DOHH2 (cell line): Measurements from ENCODE around the gene RHBDF2.

Source experiments
- CTCF ChIP-seq: fragments of 200-600 bp; sonication (generic); IDR thresholded peaks from one replicate; pipeline ENCODE4 v1.5.1; 2014; ENCODE audit warnings: antibody characterized with exemption, mild to moderate bottlenecking, low read depth, low read length; ENCODE audit not compliant: poor library complexity, severe bottlenecking
- EZH2phosphoT487 ChIP-seq: fragments of 200-600 bp; sonication (generic); IDR thresholded peaks from 2 replicates; pipeline ENCODE4 v1.6.1; 2017; ENCODE audit warnings: borderline replicate concordance, mild to moderate bottlenecking, antibody characterized with exemption, low read length, moderate library complexity, mixed read lengths

- TF ChIP-seq CTCF = no peak
- no peak for TF ChIP-seq EZH2phosphoT487
These were observed 36.5 kb upstream of the RHBDF2 start, which contains the start of gene CYGB for GRCh38 chr17:76537578-76538280.
